Neural cell (in vitro differentiated cells): Measurements from ENCODE around the gene NSF. TPM values are rescaled to one million over a fixed set of nuclear protein-coding genes. Genes with fewer than 3 reads are reported as not detected.
"Not testable (repeated sequence)": the region's sequence is repeated elsewhere in the genome, so short reads cannot be mapped to it uniquely, and the experiment has no call there.

Source experiments
- H2AFZ ChIP-seq: fragments of 200-600, 300-800 bp; sonication (generic), shearing (Covaris generic); 2 replicates; pipeline ENCODE4 v1.6.0; 2014; ENCODE audit warnings: low read depth, mild to moderate bottlenecking, antibody characterized with exemption, low read length, moderate library complexity
- H3F3A ChIP-seq: fragments of 200-600 bp; shearing (Covaris generic); 2 replicates; pipeline ENCODE4 v1.6.1; 2016; ENCODE audit warnings: mild to moderate bottlenecking, moderate library complexity, mixed read lengths, antibody characterized with exemption, low read length; ENCODE audit not compliant: insufficient read depth, poor library complexity, severe bottlenecking
- H3K27ac ChIP-seq: fragments of 200-600, 300-800 bp; sonication (generic), shearing (Covaris generic); 2 replicates; pipeline ENCODE4 v1.5.1; 2014; ENCODE audit warnings: mild to moderate bottlenecking, low read length, moderate library complexity
- H3K27me3 ChIP-seq: fragments of 300-800, 200-600 bp; sonication (generic), shearing (Covaris generic); 2 replicates; pipeline ENCODE4 v1.6.0; 2014; ENCODE audit warnings: mild to moderate bottlenecking, low read depth, low read length, moderate library complexity; ENCODE audit not compliant: insufficient read depth
- H3K36me3 ChIP-seq: fragments of 300-800, 200-600 bp; sonication (generic), shearing (Covaris generic); 2 replicates; pipeline ENCODE4 v1.5.1; 2014; ENCODE audit warnings: mild to moderate bottlenecking, antibody characterized with exemption, low read length, moderate library complexity; ENCODE audit not compliant: insufficient read depth
- H3K4me2 ChIP-seq: fragments of 300-800, 200-600 bp; sonication (generic), shearing (Covaris generic); 2 replicates; pipeline ENCODE4 v1.6.0; 2014; ENCODE audit warnings: mild to moderate bottlenecking, low read length
- H3K4me3 ChIP-seq: fragments of 300-800, 200-600 bp; sonication (generic), shearing (Covaris generic); 2 replicates; pipeline ENCODE4 v1.5.1; 2014; ENCODE audit warnings: mild to moderate bottlenecking, low read length, moderate library complexity
- H3K79me2 ChIP-seq: fragments of 200-600 bp; shearing (Covaris generic); replicated peaks from 2 replicates; pipeline ENCODE4 v1.6.0; 2014; ENCODE audit warnings: mild to moderate bottlenecking, low read length, moderate library complexity; ENCODE audit not compliant: insufficient read depth
- H3K9ac ChIP-seq: fragments of 300-800, 200-600 bp; sonication (generic), shearing (Covaris generic); 2 replicates; pipeline ENCODE4 v1.6.1; 2016; ENCODE audit warnings: mild to moderate bottlenecking, low read length, mixed read lengths
- H3K9me2 ChIP-seq: fragments of 200-600 bp; shearing (Covaris generic); 2 replicates; pipeline ENCODE4 v1.6.1; 2016; ENCODE audit warnings: mild to moderate bottlenecking, low read length, mixed read lengths; ENCODE audit not compliant: insufficient read depth
- H3K9me3 ChIP-seq: fragments of 200-600, 300-800 bp; sonication (generic), shearing (Covaris generic); 2 replicates; pipeline ENCODE4 v1.6.1; 2016; ENCODE audit warnings: mild to moderate bottlenecking, mixed run types, low read length, moderate library complexity, mixed read lengths
- H4K20me1 ChIP-seq: fragments of 200-600 bp; shearing (Covaris generic); 2 replicates; pipeline ENCODE4 v1.6.1; 2016; ENCODE audit warnings: mild to moderate bottlenecking, mixed run types; ENCODE audit not compliant: insufficient read depth
- CTCF ChIP-seq: fragments of 450-650 bp; IDR thresholded peaks from 2 replicates; pipeline ENCODE4 v1.5.1; 2014; ENCODE audit warnings: antibody characterized with exemption, mild to moderate bottlenecking, moderate library complexity; ENCODE audit not compliant: poor library complexity, severe bottlenecking
- EP300 ChIP-seq: fragments of 450-650 bp; conservative IDR thresholded peaks from 2 replicates; pipeline ENCODE4 v1.6.1; 2014; ENCODE audit warnings: antibody characterized with exemption, mild to moderate bottlenecking, moderate library complexity; ENCODE audit not compliant: poor library complexity, severe bottlenecking
- EZH2 ChIP-seq: fragments of 200-600, 300-800 bp; shearing (Covaris generic), sonication (generic); IDR thresholded peaks from 2 replicates; pipeline ENCODE4 v1.6.1; 2014; ENCODE audit warnings: antibody characterized with exemption, low read length, borderline replicate concordance, mild to moderate bottlenecking; ENCODE audit not compliant: insufficient read depth, poor library complexity, severe bottlenecking
- MXI1 ChIP-seq: fragments of 450-650 bp; conservative IDR thresholded peaks from 2 replicates; pipeline ENCODE4 v1.6.1; 2014; ENCODE audit warnings: antibody characterized with exemption, mild to moderate bottlenecking; ENCODE audit not compliant: poor library complexity, severe bottlenecking
- POLR2AphosphoS5 ChIP-seq: IDR thresholded peaks from 2 replicates; pipeline ENCODE4 v1.6.1; 2012
- RAD21 ChIP-seq: fragments of 450-650 bp; conservative IDR thresholded peaks from 2 replicates; pipeline ENCODE4 v1.6.1; 2014; ENCODE audit warnings: antibody characterized with exemption, mild to moderate bottlenecking, moderate library complexity
- REST ChIP-seq: IDR thresholded peaks from 2 replicates; pipeline ENCODE4 v1.6.1; 2012; ENCODE audit warnings: borderline replicate concordance
- SMC3 ChIP-seq: fragments of 450-650 bp; conservative IDR thresholded peaks from 2 replicates; pipeline ENCODE4 v1.6.1; 2014; ENCODE audit warnings: antibody characterized with exemption, mild to moderate bottlenecking, moderate library complexity; ENCODE audit not compliant: poor library complexity
- TAF1 ChIP-seq: IDR thresholded peaks from 2 replicates; pipeline ENCODE4 v1.6.1; 2012; ENCODE audit warnings: low read depth
- polyA plus RNA-seq: library from polyadenylated mRNA; depleted of rRNA; stranded (reverse); fragments of >200 nt; gene quantifications from 2 replicates; pipeline ENCODE4 v1.2.3, GENCODE V29; 2014

The NSF gene
- polyA plus RNA-seq, 1 donor from 2014 or later = 98.6 TPM

- H3K9me3 ChIP-seq, H3K4me2 ChIP-seq, H2AFZ ChIP-seq, H3K79me2 ChIP-seq, H3K27ac ChIP-seq, H3K36me3 ChIP-seq, H3K4me3 ChIP-seq, H3K27me3 ChIP-seq, H4K20me1 ChIP-seq, H3K9me2 ChIP-seq, H3K9ac ChIP-seq, H3F3A ChIP-seq: not testable (repeated sequence)
Measured at GRCh38 chr17:46692196-46692595, 101.7 kb downstream of the NSF start.

- not testable (repeated sequence) for H3K36me3 ChIP-seq, H3K4me3 ChIP-seq
Measured at GRCh38 chr17:46693283-46693682, 102.8 kb downstream of the NSF start.

GRCh38 chr17:46696522-46696921, 106.1 kb downstream of the NSF start:
- not testable (repeated sequence) for H3K27me3 ChIP-seq

More at GRCh38 chr17:46693283-46693682, 102.8 kb downstream of the NSF start:
- not testable (repeated sequence) for H3K4me2 ChIP-seq, H3K79me2 ChIP-seq, H3K9me2 ChIP-seq, H3K27me3 ChIP-seq, H4K20me1 ChIP-seq, H2AFZ ChIP-seq, H3K9me3 ChIP-seq, H3F3A ChIP-seq, H3K27ac ChIP-seq, H3K9ac ChIP-seq

GRCh38 chr17:46699014-46699413, 108.5 kb downstream of the NSF start:
- H3K27ac ChIP-seq, H3K4me2 ChIP-seq, H3K9me3 ChIP-seq, H3K9me2 ChIP-seq, H3K4me3 ChIP-seq, H2AFZ ChIP-seq, H3K36me3 ChIP-seq, H3K27me3 ChIP-seq, H3K79me2 ChIP-seq, H3K9ac ChIP-seq, H3F3A ChIP-seq, H4K20me1 ChIP-seq: not testable (repeated sequence)

More at GRCh38 chr17:46696522-46696921, 106.1 kb downstream of the NSF start:
- not testable (repeated sequence) for H3K9me3 ChIP-seq, H3K9me2 ChIP-seq, H3K4me2 ChIP-seq, H2AFZ ChIP-seq, H3K79me2 ChIP-seq, H3K36me3 ChIP-seq, H3K9ac ChIP-seq, H3K27ac ChIP-seq, H3F3A ChIP-seq, H3K4me3 ChIP-seq, H4K20me1 ChIP-seq

- H3F3A ChIP-seq = no peaks in the 10 kb centered on the region
- no peak overlapping the region for H3K4me2 ChIP-seq
- H3K27me3 ChIP-seq = no peaks in the 10 kb centered on the region
- H3K9me2 ChIP-seq = no peaks in the 10 kb centered on the region
- TF ChIP-seq CTCF (no peak), TAF1 (no peak), REST (no peak), SMC3 (no peak), EZH2 (no peak), EP300 (no peak), MXI1 (no peak), POLR2AphosphoS5 (no peak), RAD21 (no peak)
- no peaks in the 10 kb centered on the region for H3K9me3 ChIP-seq
- H3K36me3 ChIP-seq = peaks cover 11% of the 10 kb centered on the region
- no peaks in the 10 kb centered on the region for H3K79me2 ChIP-seq
- no peak overlapping the region for H3K9ac ChIP-seq
- H3K4me3 ChIP-seq = no peak overlapping the region
- no peak overlapping the region for H2AFZ ChIP-seq
- H4K20me1 ChIP-seq = no peaks in the 10 kb centered on the region
- H3K27ac ChIP-seq = no peak overlapping the region
Measured at GRCh38 chr17:46717999-46718398, 127.5 kb downstream of the NSF start.
